Karpas-422 (cell line): ENCODE data around the gene AIF1L. TPM values are rescaled to one million over a fixed set of nuclear protein-coding genes. Genes with fewer than 3 reads are reported as not detected.
A peak's percentile ranks its signal among the peaks of the same experiment; 100 is the strongest.

ENCODE experiments used
- DNase-seq: peaks from one replicate; pipeline ENCODE4 v3.0.0-alpha.2; 2015
- H2AFZ ChIP-seq: fragments of 200-600 bp; sonication (generic); 2 replicates; pipeline ENCODE4 v1.6.1; 2014; ENCODE audit warnings: antibody characterized with exemption, low read length, mixed read lengths
- H3K27ac ChIP-seq: fragments of 200-600 bp; sonication (generic); 2 replicates; pipeline ENCODE4 v1.5.1; 2014; ENCODE audit warnings: mild to moderate bottlenecking, low read length, moderate library complexity
- H3K27me3 ChIP-seq: fragments of 200-600 bp; sonication (generic); 2 replicates; pipeline ENCODE4 v1.6.1; 2014; ENCODE audit warnings: low read length, mixed read lengths
- H3K36me3 ChIP-seq: fragments of 200-600 bp; sonication (generic); 2 replicates; pipeline ENCODE4 v1.6.1; 2014; ENCODE audit warnings: low read length, mixed read lengths; ENCODE audit not compliant: insufficient read depth
- H3K4me1 ChIP-seq: fragments of 200-600 bp; sonication (generic); 2 replicates; pipeline ENCODE4 v1.6.1; 2014; ENCODE audit warnings: mild to moderate bottlenecking, low read length, mixed read lengths
- H3K4me2 ChIP-seq: fragments of 200-600 bp; sonication (generic); 2 replicates; pipeline ENCODE4 v1.6.1; 2014; ENCODE audit warnings: low read length, low read depth, mild to moderate bottlenecking; ENCODE audit not compliant: poor library complexity, severe bottlenecking
- H3K4me3 ChIP-seq: fragments of 200-600 bp; sonication (generic); 2 replicates; pipeline ENCODE4 v1.5.1; 2014; ENCODE audit warnings: mild to moderate bottlenecking, antibody characterized with exemption, low read length, mixed read lengths
- H3K79me2 ChIP-seq: fragments of 200-600 bp; sonication (generic); 2 replicates; pipeline ENCODE4 v1.6.1; 2014; ENCODE audit warnings: mild to moderate bottlenecking, low read length, mixed read lengths
- H3K9ac ChIP-seq: fragments of 200-600 bp; sonication (generic); 2 replicates; pipeline ENCODE4 v1.6.0; 2014; ENCODE audit warnings: low read length
- H3K9me2 ChIP-seq: fragments of 200-600 bp; sonication (generic), shearing (Covaris generic); replicated peaks from 2 replicates; pipeline ENCODE4 v1.6.0; 2014; ENCODE audit warnings: mild to moderate bottlenecking, low read length, moderate library complexity; ENCODE audit not compliant: insufficient read depth
- H3K9me3 ChIP-seq: fragments of 300-700, 200-600 bp; sonication (generic); 2 replicates; pipeline ENCODE4 v1.6.1; 2014; ENCODE audit warnings: low read length, mixed read lengths
- H4K20me1 ChIP-seq: fragments of 200-600 bp; sonication (generic); 2 replicates; pipeline ENCODE4 v1.6.1; 2014; ENCODE audit warnings: mild to moderate bottlenecking, antibody characterized with exemption, low read length, low read depth; ENCODE audit not compliant: insufficient read depth
- total RNA-seq: library from RNA; depleted of rRNA; stranded (reverse); fragments of >200 nt; shearing (Covaris generic); gene quantifications from 2 replicates; pipeline ENCODE4 v1.2.3, GENCODE V29; 2014; ENCODE audit warnings: low replicate concordance; rRNA removed

AIF1L gene
- not detected in 2 replicates for total RNA-seq

- Histone ChIP-seq H3K9ac (no peak within 1 kb of the TSS), H3K4me2 (no peak within 1 kb of the TSS), H3K27me3 (no peaks in the 10 kb centered on the region), H2AFZ (no peak within 1 kb of the TSS), H3K9me3 (no peaks in the 10 kb centered on the region), H3K79me2 (no peaks in the 10 kb centered on the region), H4K20me1 (no peaks in the 10 kb centered on the region), H3K9me2 (no peaks in the 10 kb centered on the region), H3K4me1 (no peaks in the 10 kb centered on the region), H3K4me3 (no peak within 1 kb of the TSS), H3K27ac (no peak within 1 kb of the TSS), H3K36me3 (no peaks in the 10 kb centered on the region)
- no peak for DNase-seq
Measured at GRCh38 chr9:131096269-131097125, at the start of gene AIF1L. Gene AIF1L, plus strand, starts transcription at chr9:131096531. Its CDS starts 99 bp downstream, at chr9:131096630.

- Histone ChIP-seq H3K27me3 (no peaks in the 10 kb centered on the region; the same call in 1 of the 2 replicates), H3K4me3 (no peak overlapping the region), H3K79me2 (no peaks in the 10 kb centered on the region), H3K9ac (no peak overlapping the region), H3K9me2 (no peaks in the 10 kb centered on the region), H3K27ac (no peak overlapping the region), H4K20me1 (no peaks in the 10 kb centered on the region), H3K4me1 (peaks cover 14% of the 10 kb centered on the region), H3K4me2 (no peak overlapping the region), H3K9me3 (no peaks in the 10 kb centered on the region), H2AFZ (no peak overlapping the region), H3K36me3 (no peaks in the 10 kb centered on the region)
- peak; percentile 90 for DNase-seq
Measured at GRCh38 chr9:131046581-131047202, 49.6 kb upstream of the AIF1L start.

- Histone ChIP-seq H3K4me3 (no peak overlapping the region), H2AFZ (no peak overlapping the region), H3K4me1 (peaks cover 7% of the 10 kb centered on the region), H3K9ac (no peak overlapping the region), H3K79me2 (no peaks in the 10 kb centered on the region), H3K4me2 (no peak overlapping the region), H3K27ac (no peak overlapping the region), H3K36me3 (no peaks in the 10 kb centered on the region), H3K9me2 (no peaks in the 10 kb centered on the region), H3K9me3 (no peaks in the 10 kb centered on the region), H3K27me3 (no peaks in the 10 kb centered on the region), H4K20me1 (no peaks in the 10 kb centered on the region)
- DNase-seq: no peak
Measured at GRCh38 chr9:131048332-131048731, 48.0 kb upstream of the AIF1L start.

DNA sequence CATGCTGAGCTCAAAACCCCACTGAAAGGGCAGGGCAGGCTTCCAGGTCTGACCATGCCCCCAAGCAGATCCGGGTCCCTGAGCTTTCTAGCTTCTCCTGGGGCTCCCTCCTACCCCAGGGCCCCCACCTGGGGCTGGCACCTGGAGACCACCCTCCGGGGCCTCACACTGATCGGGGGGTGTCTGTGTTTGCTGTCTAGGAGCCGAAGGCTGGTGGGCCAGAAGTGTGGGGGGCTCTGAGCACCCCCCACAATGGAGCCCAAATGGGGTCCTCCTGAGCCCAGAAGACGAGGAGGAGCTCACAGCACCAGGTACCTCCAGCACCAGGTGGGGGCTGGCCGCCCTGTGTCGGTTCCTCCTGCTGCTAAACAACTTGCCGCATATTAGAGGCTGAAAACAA lies 47.5 kb upstream of the AIF1L start:
- Histone ChIP-seq H3K4me2 (no peak overlapping the region), H2AFZ (no peak overlapping the region), H3K4me1 (peaks cover 2% of the 10 kb centered on the region), H3K9ac (no peak overlapping the region), H3K27ac (no peak overlapping the region), H3K4me3 (no peak overlapping the region), H3K9me3 (no peaks in the 10 kb centered on the region), H3K9me2 (no peaks in the 10 kb centered on the region), H3K79me2 (no peaks in the 10 kb centered on the region), H4K20me1 (no peaks in the 10 kb centered on the region), H3K36me3 (no peaks in the 10 kb centered on the region), H3K27me3 (no peaks in the 10 kb centered on the region)
- no peak for DNase-seq

- Histone ChIP-seq H2AFZ (no peak overlapping the region), H3K9me2 (no peaks in the 10 kb centered on the region), H3K9me3 (no peaks in the 10 kb centered on the region), H3K79me2 (no peaks in the 10 kb centered on the region), H4K20me1 (no peaks in the 10 kb centered on the region), H3K27me3 (no peaks in the 10 kb centered on the region), H3K4me2 (no peak overlapping the region), H3K9ac (no peak overlapping the region), H3K36me3 (no peaks in the 10 kb centered on the region), H3K4me1 (no peaks in the 10 kb centered on the region), H3K27ac (no peak overlapping the region), H3K4me3 (no peak overlapping the region)
- DNase-seq: no peak
Measured at GRCh38 chr9:131049829-131050715, 46.3 kb upstream of the AIF1L start.

DNA sequence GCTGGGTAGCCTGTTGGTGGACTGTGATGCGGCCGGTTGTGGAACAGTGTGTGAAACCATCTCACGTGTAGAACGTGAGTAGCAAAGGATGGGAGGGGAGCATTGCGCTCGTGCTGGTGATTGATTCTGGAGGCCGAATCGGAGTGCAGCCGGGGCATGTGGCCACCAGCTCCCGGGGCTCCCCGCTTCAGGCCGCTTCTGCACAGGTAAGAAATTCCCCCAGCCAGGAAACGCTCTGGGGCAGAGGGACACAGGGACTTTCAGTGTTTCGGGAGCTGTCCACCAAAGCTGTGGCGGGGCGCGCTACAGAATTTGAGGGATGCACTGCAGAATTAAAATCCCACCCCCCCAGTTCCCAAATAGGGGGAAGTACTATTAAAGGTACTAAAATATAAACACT lies 45.5 kb upstream of the AIF1L start:
- Histone ChIP-seq H2AFZ (no peak overlapping the region), H3K4me3 (no peak overlapping the region), H3K9me3 (no peaks in the 10 kb centered on the region), H3K79me2 (no peaks in the 10 kb centered on the region), H3K27me3 (no peaks in the 10 kb centered on the region), H3K9me2 (no peaks in the 10 kb centered on the region), H4K20me1 (no peaks in the 10 kb centered on the region), H3K4me1 (no peaks in the 10 kb centered on the region), H3K4me2 (no peak overlapping the region), H3K36me3 (no peaks in the 10 kb centered on the region), H3K27ac (no peak overlapping the region), H3K9ac (no peak overlapping the region)
- DNase-seq: no peak

GRCh38 chr9:131051592-131052517 lies 44.5 kb upstream of the AIF1L start:
- Histone ChIP-seq H3K27ac (no peak overlapping the region), H4K20me1 (no peaks in the 10 kb centered on the region), H3K79me2 (no peaks in the 10 kb centered on the region), H3K9me3 (no peaks in the 10 kb centered on the region), H3K4me3 (no peak overlapping the region), H3K4me1 (no peaks in the 10 kb centered on the region), H2AFZ (no peak overlapping the region), H3K9ac (no peak overlapping the region), H3K27me3 (no peaks in the 10 kb centered on the region), H3K9me2 (no peaks in the 10 kb centered on the region), H3K36me3 (no peaks in the 10 kb centered on the region), H3K4me2 (no peak overlapping the region)
- DNase-seq: no peak
